Measurements from ENCODE around the gene NTM.

DNA sequence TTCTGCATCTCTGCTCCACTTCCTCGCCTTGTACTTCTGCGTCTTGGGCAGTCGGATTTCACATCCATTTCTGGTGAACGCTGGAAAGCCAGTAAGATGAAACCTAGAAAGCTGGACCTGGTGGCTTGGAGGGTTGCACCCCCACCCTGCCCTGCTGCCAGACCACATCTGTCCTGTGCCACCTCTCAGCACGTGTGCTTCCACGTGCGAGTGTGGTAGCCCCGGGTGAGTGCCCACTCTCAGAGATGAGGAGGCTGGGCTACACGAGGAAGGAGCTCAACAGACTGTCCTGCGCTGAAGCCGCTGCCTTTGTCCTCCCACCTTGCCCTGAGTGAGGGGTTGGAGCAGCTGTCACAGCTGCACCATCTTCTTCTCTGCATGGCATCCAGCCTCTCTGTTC is 77.5 kb downstream of the NTM start:
- TF ChIP-seq ZNF174 (tag by site-specific recombination; IDR thresholded peaks at IDR 0.05): no peak
- no peak for TF ChIP-seq ZNF501 (tag by site-specific recombination; IDR thresholded peaks at IDR 0.05)

Data from HEK293 (cell line).